NCI-H2196 (cell line): ENCODE results near the gene KLF7.

Source experiments
- DNase-seq: peaks from one replicate; lab custom pipeline; 2025; ENCODE audit not compliant: unreplicated experiment; lab: John Stamatoyannopoulos, UW

The KLF7 gene

DNA sequence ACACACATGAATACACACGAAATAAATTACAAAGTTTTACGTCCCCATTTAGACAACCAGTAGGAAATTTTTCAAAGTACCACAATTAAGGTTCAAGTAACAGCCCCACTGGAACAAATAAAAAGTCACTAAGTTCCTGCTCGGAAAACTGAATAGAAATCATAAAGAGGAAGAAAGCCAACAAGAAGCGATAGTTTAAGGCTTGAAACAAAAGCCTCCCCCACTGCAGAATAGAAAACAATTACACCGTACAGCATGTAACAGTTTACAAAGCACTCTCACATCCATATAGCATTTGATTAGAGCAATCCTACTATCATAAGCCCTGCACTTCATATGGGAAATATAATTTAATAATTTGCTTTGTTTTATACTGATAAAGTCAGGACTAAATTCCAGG is 15.5 kb downstream of the KLF7 start:
- DNase-seq = no peak

DNA sequence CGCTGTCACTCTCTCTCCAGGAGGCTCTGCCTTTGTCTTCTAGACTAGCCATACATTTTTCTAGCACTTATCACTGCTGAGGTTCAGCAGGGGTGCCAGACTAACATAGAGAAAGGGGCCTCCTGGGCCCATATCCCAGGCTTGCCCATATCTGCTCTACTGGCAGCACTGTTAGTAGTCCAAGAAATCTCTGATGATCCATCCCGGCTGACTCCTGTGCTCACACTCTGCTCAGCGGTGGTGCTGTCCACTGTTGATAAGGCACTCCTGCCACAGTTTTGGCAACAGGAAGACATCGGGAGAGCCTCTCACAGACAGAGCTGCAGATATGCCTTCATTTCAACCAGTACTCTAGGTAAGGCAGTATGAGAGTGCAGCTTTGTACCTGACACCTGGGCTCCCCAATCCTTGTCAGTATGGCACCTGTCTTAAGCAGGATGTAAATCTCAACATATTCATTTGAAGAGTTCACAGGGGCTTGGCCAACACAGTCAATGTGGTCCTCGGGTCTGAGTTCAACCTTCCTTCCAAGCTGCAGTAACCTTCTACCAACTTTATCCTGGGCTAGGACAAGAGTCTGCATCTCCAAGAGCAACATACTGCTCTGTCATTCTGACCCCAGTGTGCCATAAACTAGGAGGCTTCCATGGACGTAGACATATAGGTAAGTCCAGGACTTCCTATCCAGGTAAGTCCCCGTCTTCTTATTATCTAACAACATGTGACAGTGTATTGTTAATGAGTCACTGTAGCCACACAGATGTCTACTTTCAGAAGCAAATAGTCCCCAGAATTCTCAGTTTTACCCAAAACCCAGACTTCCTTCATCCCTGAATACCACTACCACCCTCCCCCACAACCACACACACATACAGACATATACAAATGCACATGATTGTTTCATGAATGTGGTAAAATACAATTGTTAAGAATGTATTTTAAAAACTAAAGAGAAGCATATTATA is 16.2 kb downstream of the KLF7 start:
- no peak for DNase-seq

DNA sequence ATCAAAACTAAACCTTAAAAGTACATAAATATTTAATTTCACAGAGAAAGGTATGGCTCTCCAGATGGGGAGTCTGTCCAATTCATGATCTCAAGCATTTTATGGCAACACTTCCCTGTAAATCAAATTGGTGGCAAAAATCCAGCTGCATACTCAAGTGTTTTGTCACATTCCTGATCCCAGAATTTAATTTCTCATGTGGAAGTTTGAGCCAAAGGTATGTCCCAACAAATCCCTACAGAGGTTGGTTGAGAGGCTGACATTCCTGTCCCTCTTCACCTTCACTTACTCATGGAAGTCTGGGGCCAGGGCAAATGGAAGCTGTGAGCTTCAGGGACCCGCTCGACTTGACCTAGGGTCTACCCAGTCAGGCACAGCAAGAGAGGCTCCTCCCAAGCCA is 17.7 kb downstream of the KLF7 start:
- DNase-seq = no peak

DNA sequence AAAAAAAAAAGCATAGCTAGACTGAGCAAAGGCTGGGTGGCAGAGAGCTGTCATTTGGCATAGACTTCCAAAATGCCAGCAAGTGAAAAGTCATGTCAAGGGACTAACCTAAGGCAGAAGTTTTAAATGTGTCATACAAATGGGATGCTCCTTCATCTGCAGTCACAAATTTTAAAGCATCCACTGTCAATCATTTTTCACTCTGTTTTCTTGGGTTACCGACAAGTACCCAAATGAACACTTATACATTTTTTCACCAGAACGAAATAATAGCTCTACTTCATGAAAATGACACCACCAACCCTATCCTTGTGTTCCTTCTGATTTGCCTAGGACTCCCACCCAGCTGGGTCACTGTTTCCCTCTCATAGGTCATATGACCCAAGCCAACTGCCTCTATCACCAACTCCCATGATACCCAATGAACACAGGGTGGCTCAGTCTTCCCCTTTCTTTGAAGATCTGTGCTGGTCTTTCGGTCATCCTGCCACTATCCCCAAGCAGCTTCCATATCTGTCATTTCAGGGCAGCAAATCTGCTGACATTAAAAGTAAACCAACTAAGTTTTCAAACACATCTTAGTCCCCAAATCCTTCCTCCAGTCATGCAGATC is 21.5 kb downstream of the KLF7 start:
- DNase-seq = no peak

DNA sequence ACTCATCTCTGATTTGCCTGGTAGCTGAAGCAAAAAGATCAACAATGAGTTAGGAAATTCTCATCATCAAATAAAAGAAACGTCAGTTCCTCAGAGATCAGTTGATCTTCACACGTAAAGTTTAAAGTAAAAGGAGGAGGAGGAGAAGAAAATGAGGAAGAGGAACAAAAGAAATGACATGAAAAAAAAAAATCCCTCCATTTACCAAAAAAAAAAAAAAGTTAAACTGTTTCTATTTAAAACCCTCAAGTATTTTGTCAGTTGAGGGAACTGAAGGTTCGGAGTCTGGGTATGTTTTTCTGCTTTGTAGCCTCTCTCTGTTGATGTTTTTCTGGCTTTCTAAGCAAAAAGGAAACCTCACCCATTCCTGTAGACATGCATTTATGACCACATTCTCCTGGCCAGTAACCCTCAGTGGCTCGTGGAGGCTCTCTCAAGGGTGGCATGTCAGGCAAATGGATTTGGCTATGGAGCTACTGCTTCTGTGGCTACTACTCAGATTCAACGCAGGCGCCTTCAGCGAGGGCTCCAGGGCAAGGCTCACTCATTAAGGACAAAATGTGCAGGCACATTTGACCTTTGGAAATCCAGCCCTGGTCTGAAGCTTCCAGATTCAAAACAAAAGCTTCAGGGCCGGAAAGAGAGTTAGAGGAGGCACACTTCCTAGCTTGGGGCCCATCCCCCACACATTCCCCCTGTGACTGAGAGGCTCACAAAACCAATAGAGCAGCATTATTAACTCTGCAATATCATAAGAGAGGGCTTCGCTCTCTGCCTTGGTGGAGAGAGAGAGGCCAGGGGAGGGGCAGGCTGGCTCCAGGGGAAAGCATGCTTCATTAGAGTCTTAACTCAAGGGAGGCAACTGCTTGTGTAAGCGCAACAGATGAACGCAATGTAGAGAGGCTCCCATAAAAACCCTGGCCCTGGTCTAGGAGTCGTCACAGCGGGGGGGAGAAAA is 22.3 kb downstream of the KLF7 start:
- DNase-seq = no peak

DNA sequence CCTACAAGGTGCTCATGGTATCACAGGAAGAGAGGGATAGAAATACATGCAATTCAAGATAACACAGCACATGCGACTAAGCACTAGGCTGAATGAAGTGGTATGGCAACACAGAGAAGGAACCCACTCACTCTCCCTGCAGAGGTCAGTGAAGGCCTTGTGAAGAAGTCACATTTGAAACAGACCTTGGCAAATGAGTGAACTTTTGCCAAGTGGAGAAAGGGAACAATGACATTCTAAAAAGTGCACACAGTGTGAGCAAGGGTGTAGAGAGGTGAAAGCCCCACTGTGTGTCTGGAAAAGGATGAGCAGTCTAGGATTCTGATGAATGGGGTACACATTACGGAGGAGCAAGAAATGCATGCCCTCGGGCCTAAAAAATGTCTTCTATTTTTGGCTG is 23.3 kb downstream of the KLF7 start:
- peak; percentile 14 for DNase-seq

DNA sequence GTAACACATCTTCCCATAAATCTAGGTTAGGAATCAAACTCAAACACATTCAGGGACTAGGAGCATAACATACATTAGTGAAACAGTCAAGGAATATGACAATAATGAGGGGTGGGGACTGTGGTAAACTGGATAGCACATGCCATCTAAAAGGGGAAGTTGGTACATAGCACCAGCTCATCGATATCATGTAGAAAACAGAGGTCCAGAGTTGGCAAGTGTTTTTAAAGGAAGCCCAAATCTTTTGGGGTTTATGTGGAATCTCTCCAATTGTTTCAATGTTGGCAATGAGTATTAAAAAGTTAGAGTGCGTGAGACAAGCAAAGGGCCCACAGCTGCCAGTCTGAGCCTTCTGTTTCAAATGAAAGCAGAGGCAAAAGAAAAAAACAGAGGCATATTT is 24.4 kb downstream of the KLF7 start:
- DNase-seq = no peak

DNA sequence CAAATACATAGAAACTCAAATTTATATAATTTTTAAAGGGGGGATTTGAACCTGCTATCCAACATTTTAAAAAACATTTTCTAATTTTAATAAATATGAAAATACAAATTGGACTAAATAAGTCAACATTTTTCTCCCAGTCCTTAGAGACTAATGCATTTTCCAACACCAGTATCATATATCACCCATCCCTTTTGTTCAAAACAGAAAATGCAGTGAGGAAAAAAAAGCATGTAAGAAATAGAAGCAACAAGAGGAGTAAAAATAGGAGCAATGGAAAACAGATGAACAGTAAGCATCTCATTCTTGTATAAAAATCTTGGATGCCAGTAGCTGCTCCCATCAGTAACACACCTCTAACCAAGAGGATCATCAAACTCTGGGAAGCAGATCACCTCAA is 25.5 kb downstream of the KLF7 start:
- DNase-seq = no peak

DNA sequence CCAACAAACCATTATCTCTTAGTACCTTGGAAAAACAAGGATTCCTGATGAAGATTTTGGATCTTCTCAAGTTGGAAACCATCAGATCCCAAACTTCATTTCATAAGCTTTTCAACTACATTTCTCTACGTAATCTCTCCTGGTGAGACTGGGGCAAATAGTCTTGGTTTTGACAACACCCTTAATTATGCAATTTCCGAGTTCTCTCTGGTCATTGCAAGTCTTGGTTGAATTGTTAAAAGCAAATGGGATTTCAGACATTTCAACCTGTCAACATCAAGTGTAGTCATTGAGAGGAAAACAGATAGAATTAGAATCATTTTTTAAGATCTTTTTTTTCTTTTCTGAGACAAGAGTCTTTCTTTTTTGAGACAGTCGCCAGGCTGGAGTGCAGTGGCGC is 26.2 kb downstream of the KLF7 start:
- DNase-seq = no peak

DNA sequence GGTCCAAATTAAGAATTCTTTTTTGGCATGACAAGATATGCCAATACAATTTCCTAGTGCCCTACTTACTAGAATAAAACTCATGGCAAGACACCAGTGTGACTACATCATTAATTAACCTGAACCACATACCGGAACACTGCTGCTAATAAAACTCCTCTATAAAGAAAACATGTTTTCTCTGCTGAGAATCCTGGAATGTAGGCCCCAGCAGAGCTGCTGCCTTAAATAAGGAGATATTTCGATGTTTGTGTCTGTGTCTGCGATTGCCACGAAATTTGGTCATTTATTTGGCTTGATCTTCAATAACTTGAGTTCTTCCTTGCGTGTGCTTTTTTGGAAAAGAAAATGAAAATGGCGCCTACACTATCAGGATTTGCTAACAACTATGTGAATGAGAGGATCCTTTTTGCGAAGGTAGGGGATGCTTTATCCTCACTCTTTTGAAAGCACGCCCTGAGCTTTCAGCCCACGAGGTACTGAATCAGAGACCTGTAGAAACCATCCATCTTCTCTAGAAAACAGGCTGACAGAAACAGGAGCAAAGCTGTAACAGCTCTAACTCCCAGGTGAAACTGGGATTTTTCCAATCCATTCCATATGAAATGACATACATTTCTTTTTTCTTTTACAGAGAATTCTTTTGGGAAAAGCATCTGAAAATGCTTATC is 27.0 kb downstream of the KLF7 start:
- no peak for DNase-seq

DNA sequence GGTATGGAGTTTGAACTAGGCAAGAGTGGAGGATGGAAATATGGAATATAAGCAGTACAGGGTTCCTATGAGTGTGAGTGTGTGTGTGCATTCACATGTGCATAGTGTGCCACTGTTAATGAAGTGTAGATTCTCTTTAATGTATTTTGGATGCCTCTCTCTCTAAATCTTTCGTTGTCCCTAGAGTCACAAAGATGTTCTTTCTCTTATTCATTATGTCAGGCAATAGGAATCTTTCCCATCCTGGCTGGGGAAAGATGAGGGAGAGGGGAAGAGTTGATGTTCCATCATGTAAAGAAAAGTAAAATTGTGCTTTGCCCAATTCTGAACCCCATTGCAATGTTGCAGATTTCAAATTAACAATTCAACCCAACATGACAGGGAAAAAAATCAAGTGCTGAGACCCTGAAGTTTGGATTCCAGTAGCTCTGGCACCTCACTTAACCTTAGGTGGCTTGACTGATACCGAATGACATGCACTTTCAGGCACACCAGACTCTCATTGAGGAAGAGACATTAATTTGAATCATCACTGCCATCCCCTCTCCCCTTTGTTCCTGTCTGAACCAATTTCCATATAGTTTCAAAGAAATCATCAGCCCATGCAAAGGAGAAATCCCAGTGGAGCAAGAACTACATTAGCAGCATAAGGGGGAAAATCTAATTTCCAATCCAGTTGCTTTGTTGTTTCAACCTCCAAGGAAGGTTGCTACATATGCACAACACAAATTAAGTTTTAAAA is 28.0 kb downstream of the KLF7 start:
- no peak for DNase-seq

DNA sequence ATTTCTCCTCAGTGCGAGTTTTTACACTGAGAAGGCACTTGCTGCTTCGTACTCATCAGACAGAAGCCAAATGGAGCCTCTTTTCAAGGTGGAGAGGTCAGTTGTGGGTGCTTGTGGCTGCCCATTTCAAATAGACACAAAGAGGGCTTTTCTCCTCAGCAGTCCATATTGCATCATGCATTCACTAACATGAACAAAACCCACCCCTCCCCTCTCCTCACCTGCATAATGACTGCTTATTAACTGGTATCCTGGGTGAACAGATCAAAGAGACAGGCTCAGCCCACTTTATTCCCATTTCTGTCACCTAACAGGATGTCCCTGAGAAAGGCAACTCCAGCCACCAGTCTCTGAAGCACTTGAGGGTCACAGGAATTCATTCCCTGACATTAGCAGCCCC is 28.9 kb downstream of the KLF7 start:
- no peak for DNase-seq

DNA sequence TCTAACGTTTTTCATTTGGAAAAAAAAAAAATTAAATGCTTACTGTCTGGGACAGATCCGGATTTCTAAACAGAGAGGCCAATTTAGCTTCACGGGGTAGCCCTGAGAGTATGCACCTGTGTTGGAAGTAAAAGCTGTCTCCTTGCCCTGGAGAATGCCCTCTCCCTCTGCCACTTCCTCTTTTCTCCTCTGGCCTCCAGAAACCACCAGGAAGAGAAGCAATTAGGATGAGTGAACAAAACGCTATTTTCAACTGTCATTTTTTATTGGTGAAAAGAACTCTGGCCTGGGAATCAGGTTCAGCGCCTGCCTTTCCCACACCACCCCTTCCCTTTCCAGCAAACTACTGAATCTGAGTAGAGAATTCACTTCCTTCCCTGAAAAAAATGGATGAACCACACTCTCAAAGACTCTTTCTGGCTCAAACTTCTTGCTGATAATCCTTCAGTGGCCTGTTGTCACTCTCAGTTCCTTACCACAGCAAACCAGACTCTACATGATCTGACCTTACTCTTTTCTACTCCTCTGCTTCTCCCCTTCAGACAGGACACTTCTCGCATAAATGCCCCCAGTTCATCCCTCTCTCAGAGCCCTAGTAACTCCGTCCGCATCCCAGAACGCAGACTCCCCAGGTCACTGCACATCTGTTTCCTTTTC is 29.8 kb downstream of the KLF7 start:
- no peak for DNase-seq

DNA sequence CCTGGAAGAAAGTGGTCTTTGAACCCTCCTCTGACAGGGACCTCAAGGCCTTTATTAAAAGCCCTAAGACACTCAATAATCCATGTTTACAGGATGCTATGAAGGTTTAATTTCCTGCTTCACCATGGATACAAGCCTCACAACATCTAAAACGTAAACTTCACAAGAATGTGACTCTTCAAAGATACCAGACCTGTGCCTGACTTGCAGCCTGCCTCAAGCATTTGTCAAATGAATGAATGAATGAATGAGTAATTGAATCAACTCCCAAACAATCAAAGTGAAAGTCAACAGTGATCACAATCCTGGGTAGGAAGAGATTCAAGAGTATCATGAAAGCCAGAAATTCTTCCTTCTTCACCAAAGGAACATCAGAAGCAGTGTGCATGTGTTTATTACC is 30.4 kb downstream of the KLF7 start:
- DNase-seq = no peak

DNA sequence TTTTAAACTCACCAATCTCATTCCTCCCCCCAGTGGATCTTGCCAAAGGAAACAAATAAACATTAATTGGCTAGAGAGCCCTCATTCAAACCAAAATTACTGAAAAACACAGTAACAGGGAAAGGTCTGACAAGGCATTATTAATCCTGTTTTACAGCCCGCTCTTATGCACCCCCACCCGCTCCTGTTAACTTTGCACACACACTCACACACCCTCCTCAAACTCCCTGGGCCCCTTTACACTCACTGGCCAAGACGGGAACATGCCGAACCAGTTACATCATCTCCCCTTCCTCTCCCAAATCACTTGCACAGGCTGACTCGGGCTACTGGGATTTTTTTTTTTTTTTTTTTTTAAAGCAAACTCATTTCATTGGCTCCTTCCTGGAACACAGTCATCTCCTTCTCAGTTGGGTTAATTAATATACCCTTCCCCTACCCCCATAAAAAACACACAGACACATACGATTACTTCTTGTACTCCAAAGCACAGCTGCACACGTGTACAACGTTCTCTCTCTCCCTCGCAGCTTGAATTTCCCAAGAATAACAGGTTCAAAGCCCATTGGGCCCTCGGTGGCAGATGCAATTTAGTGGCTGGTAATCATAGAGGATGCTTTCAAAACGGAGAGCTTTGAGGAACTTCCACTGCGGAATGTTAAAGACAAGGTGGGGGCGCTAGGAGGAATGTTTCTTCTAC is 31.8 kb downstream of the KLF7 start:
- DNase-seq = no peak

DNA sequence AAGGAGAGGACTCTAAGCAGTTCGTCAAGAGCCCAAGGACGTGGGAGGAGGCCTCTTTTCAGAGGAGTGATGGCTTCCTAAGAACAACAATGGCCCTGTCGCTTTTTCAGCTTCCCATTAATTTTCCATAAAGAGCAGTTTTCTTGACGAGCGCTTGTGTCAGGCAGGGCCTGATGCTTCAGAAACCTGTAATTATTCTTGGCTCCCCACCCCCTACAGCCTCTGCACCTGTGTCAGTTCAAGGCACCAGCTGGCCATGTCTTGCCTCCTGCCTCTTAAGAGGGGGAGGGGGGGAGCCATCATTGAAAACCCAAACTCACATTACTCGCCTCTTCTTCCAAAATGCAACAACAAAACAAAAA is 32.3 kb downstream of the KLF7 start:
- DNase-seq = peak; percentile 51

DNA sequence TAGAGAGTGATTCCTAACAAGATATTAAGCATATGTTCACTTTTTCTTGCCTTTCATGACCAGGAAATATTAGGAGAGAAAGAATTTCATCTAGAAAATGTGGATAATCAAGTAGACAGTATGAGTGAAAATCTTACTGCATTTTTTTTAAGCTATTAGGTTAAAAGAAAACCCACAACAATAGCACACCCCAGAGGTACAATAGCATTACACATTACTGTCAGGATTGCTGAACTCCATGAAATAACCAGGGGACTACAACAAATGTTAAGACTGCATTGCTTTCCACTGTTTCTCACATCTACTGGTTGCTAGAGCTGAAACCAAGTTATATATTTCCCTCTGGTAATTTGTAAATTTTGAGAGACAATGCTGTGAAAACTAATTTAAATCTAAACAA is 33.7 kb downstream of the KLF7 start:
- DNase-seq = no peak

DNA sequence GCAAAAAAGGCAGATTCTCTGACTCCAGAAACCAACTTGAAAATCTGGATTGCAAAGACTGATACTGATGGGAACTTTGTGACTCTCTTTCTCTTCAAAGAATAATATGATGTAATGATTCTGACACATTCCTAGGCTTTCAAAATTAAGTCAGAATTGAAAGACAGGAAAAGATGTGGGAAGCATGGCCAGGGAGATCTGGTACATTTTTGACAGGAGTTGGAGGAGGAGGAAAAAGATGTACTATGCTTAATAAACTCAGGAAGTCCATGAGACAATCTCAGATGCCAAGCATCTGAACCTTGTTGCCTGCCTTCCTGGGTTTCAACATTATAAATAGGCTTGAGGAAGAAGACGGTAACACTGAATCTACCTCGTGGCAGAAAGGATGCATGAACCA is 34.2 kb downstream of the KLF7 start:
- DNase-seq = no peak

DNA sequence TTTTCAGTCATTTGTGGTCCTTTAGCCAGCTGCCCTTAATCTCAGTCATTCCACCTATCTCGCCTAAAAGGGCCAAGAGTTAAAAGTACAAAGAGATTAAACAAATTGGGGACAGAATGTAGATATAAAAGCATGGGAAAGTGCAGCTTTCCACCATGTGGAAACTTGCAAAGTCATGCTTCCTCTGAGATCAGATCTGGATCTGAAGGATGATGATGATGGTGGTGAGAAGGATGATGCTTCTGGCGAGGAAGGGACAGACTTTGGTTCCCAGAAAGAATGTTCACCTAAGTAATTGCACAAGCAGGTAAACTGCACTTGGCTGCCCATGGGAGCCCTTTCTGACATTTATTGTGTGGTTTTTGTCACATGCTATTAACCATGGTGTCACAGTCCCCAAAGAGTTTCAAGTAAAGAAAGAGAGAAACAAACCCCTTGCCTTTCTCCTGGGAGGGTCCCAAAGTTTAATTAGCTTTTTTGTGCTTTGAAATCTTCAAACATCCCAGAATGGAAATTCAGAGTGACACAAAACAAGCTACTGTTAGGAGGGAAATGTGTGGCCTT is 34.7 kb downstream of the KLF7 start:
- no peak for DNase-seq
